A549 (cell line): Measurements from ENCODE around the gene SLC9A2.

ENCODE experiments used
- CBX2 ChIP-seq: fragments of 200-600 bp; sonication (generic); IDR thresholded peaks from 2 replicates; pipeline ENCODE4 v1.6.1; 2016; ENCODE audit warnings: low read depth, mild to moderate bottlenecking, borderline replicate concordance
- EP300 ChIP-seq, 2 experiments: fragments of >200 bp; sonication (Bioruptor Twin); formaldehyde crosslinking; IDR thresholded peaks; 2 replicates in 1 of 2; 3 replicates in 1 of 2; pipeline ENCODE4 v1.6.1; 2016 to 2017
- GATA3 ChIP-seq: IDR thresholded peaks from 2 replicates; pipeline ENCODE4 v1.6.1; 2012; ENCODE audit warnings: borderline replicate concordance
- POLR2A ChIP-seq: IDR thresholded peaks from 2 replicates; pipeline ENCODE4 v1.6.1; 2012; ENCODE audit warnings: mild to moderate bottlenecking, low read length
- RAD21 ChIP-seq, 2 experiments: fragments of >200 bp in 1 of 2; sonication (Bioruptor Twin) in 1 of 2; formaldehyde crosslinking in 1 of 2; IDR thresholded peaks in 1 of 2; conservative IDR thresholded peaks in 1 of 2; 2 replicates in 1 of 2; 3 replicates in 1 of 2; pipeline ENCODE4 v1.6.1; 2012 to 2018; ENCODE audit warnings: inconsistent platforms in 1 of 2
- ZNF302 ChIP-seq: fragments of 250-450 bp; sonication (Bioruptor Pico); IDR thresholded peaks from 2 replicates; pipeline ENCODE4 v1.9.0; 2021; ENCODE audit warnings: inconsistent platforms, mild to moderate bottlenecking, moderate library complexity
- TF ChIP-seq, protein P1 (sequence below): fragments of 150-350 bp; IDR thresholded peaks from 2 replicates; pipeline ENCODE4 v1.6.1; 2014; ENCODE audit warnings: low read depth, mild to moderate bottlenecking, low read length
- TF ChIP-seq, protein P2 (sequence below): fragments of >200 bp; sonication (Bioruptor Twin); formaldehyde crosslinking; IDR thresholded peaks from 3 replicates; pipeline ENCODE4 v1.5.1; 2016
- TF ChIP-seq, protein P3 (sequence below): fragments of 250-450 bp; sonication (Bioruptor Pico); IDR thresholded peaks from 2 replicates; pipeline ENCODE4 v1.5.0; 2021; ENCODE audit warnings: mild to moderate bottlenecking, moderate library complexity, borderline replicate concordance
- TF ChIP-seq, protein P4 (sequence below): IDR thresholded peaks from 2 replicates; pipeline ENCODE4 v1.6.1; 2012; ENCODE audit warnings: low read depth, borderline replicate concordance
- TF ChIP-seq, protein P5 (sequence below): IDR thresholded peaks from 2 replicates; pipeline ENCODE4 v1.6.1; 2012

DNA sequence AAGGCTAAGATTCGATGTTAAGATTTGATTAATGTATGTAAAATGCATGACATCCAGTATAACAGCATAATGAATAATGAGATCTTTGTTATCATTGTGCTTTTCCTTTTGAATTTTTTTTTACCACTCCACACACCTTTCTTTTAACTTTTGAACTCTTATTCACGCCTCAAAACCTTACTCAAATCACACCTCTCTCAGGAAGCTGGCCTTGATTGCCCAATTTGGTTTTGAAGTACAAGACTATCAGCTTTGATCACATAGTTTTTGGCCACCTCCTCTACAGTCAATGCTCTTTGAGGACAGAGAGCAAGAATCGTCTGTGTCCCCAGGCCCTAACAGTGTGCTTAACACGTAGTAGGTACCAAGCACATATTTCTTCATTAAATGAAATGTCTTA is 29.9 kb upstream of the SLC9A2 start:
- TF ChIP-seq, protein P1, sequence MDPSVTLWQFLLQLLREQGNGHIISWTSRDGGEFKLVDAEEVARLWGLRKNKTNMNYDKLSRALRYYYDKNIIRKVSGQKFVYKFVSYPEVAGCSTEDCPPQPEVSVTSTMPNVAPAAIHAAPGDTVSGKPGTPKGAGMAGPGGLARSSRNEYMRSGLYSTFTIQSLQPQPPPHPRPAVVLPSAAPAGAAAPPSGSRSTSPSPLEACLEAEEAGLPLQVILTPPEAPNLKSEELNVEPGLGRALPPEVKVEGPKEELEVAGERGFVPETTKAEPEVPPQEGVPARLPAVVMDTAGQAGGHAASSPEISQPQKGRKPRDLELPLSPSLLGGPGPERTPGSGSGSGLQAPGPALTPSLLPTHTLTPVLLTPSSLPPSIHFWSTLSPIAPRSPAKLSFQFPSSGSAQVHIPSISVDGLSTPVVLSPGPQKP, result no peak
- TF ChIP-seq EP300 (IDR thresholded peaks at IDR 0.05), result no peak
- TF ChIP-seq RAD21 (conservative IDR thresholded peaks at IDR 0.05 in 1 of 2, IDR thresholded peaks at IDR 0.05 in 1 of 2), result no peak
- TF ChIP-seq, protein P2, sequence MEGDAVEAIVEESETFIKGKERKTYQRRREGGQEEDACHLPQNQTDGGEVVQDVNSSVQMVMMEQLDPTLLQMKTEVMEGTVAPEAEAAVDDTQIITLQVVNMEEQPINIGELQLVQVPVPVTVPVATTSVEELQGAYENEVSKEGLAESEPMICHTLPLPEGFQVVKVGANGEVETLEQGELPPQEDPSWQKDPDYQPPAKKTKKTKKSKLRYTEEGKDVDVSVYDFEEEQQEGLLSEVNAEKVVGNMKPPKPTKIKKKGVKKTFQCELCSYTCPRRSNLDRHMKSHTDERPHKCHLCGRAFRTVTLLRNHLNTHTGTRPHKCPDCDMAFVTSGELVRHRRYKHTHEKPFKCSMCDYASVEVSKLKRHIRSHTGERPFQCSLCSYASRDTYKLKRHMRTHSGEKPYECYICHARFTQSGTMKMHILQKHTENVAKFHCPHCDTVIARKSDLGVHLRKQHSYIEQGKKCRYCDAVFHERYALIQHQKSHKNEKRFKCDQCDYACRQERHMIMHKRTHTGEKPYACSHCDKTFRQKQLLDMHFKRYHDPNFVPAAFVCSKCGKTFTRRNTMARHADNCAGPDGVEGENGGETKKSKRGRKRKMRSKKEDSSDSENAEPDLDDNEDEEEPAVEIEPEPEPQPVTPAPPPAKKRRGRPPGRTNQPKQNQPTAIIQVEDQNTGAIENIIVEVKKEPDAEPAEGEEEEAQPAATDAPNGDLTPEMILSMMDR, result no peak
- TF ChIP-seq, protein P3, sequence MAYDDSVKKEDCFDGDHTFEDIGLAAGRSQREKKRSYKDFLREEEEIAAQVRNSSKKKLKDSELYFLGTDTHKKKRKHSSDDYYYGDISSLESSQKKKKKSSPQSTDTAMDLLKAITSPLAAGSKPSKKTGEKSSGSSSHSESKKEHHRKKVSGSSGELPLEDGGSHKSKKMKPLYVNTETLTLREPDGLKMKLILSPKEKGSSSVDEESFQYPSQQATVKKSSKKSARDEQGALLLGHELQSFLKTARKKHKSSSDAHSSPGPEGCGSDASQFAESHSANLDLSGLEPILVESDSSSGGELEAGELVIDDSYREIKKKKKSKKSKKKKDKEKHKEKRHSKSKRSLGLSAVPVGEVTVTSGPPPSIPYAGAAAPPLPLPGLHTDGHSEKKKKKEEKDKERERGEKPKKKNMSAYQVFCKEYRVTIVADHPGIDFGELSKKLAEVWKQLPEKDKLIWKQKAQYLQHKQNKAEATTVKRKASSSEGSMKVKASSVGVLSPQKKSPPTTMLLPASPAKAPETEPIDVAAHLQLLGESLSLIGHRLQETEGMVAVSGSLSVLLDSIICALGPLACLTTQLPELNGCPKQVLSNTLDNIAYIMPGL (CRISPR knock-in tag), result no peak
- TF ChIP-seq CBX2, result no peak
- TF ChIP-seq POLR2A, result no peak
- TF ChIP-seq, protein P4, sequence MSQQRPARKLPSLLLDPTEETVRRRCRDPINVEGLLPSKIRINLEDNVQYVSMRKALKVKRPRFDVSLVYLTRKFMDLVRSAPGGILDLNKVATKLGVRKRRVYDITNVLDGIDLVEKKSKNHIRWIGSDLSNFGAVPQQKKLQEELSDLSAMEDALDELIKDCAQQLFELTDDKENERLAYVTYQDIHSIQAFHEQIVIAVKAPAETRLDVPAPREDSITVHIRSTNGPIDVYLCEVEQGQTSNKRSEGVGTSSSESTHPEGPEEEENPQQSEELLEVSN, result no peak
- no peak for TF ChIP-seq ZNF302 (CRISPR knock-in tag)
- TF ChIP-seq, protein P5, sequence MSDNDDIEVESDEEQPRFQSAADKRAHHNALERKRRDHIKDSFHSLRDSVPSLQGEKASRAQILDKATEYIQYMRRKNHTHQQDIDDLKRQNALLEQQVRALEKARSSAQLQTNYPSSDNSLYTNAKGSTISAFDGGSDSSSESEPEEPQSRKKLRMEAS, result no peak
- TF ChIP-seq GATA3, result no peak
